Measurements from ENCODE around the gene MACROD2.

MACROD2 gene

DNA sequence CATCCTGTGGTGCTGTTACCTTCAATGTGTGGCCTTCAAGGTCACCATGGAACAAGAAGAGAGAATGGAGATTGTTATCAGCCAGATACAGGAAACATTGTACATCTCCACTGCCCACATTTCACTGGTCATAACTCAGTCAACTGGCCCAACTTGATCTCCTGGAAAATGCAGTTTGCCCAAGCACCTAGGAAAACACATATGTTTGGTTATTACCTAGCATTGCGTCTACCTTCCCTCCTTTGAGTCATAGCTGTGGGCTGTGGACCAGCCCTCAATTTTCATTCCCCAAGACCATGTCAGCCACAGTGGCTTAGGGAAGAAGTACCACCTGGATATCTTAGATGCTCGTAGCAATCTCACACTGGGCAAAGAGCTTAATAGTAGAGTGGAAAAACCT is 2064.5 kb downstream of the MACROD2 start:
- FAIRE-seq (no peak), DNase-seq (ENCODE audit: low spot score) (no peak)

DNA sequence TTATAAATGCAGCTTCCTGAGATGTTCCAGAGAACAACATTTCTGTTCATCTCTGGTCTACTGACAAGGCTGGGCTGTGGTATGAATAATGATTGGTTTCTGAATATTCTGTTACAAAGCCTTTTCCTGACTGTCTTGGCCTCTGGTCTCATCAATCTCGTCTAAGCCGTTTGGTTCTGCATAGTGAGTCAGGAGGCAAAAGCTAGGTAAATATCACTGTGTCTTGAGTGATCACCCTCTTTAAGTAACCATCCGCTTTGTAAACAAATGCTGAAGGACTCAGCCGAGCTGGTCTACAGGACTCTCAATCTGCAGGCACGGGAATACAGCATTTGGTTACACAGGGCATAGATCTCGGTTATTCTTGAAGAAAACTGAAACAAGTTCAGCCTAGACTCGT is 2066.0 kb downstream of the MACROD2 start:
- no peak for FAIRE-seq

DNA sequence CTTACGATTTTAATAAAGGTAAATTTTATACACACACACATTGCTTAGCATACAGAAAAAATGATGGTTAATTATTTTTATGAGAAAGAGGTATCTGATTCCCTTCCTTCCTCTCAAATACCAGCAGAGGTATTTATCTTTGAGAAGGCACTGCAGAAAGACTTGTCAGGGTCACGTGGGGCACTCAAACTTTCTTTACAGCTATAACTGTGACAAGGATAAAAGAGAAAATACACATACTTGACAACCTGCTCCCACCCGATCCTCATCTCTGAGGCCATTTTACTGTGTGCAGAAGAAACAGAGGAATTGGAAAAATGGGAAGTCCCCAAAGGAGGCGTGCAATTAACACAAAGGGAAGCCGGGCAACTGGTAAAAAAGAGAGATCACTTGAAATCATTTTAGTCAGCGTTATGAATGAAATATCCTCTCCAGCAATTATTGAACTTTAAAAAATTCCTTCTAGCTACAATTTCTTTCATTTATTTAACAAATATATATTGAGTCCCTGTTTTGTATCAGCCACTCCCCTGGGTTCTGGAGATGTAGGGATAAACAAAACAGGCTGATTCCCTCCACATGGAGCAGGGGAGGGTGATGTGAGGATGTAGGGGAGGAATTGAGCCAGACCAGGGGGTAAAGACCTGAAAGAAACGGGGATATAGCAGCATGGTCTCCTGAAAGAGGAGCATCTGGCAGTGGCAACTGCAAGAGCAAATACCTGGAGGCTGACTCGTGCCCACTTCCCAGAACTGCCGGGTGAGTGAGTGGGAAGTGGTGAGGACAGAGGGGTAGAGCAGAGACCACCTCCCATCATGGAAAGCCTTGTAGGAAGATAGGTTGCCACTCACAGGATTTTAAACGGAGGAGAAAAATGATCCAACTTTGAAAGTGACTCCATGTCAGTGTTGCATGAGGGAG is 2067.6 kb downstream of the MACROD2 start:
- no peak for DNase-seq (ENCODE audit: low spot score)
- no peak for FAIRE-seq

More for the DNA sequence above, 2066.0 kb downstream of the MACROD2 start:
- DNase-seq (ENCODE audit: low spot score) = no peak

DNA sequence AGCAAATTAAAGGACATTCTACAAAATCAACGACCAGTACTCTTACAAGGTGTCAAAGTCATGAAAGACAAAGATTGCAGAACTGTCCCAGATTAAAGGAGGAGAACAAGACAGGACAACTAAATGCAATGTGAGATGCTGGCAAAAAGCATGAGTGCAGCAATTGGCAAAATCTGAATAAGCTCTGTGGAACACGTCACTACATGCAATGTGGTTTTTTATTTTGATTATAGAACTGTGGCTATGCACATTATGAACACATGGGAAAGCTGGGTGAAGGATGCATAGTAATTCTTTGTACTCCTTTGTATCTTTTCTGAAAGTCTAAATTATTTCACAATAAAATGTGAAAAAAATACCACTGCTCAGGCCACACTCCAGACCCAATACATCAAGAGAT is 2068.6 kb downstream of the MACROD2 start:
- DNase-seq (ENCODE audit: low spot score) (no peak), FAIRE-seq (no peak)

DNA sequence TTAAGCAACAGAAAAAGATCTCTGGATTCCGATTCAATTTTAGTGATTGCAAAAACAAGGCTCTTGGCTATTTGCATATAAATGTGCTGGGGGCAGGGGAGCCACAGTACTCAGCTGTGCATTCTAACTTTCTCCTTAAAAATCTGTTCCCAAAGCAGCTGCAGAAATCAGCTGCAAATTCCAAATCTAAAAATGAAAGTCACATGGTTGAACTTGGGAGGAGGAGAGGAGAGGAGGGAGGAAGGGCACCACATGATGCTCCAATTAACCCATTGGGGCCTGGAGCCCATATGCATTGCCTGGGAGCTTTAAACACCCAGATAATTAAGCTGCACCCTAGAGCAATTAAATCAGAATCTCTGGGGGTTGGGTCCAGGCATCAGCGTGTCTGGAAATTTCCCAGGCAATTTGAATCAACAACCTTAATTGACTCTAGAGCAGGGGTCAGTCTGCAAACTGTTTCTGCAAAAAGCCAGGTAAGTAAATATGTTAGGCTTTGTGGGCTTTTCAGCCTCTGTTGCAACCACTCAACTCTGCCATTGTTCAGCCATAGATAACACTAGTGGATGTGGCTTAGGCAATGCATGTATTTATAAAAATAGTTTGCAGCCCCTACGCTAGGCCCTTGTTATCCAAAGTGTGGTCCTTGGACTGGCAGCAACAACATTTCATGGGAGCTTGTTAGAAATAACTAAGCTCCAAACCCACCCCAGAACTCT is 2069.8 kb downstream of the MACROD2 start:
- DNase-seq (ENCODE audit: low spot score) = no peak
- FAIRE-seq = no peak

DNA sequence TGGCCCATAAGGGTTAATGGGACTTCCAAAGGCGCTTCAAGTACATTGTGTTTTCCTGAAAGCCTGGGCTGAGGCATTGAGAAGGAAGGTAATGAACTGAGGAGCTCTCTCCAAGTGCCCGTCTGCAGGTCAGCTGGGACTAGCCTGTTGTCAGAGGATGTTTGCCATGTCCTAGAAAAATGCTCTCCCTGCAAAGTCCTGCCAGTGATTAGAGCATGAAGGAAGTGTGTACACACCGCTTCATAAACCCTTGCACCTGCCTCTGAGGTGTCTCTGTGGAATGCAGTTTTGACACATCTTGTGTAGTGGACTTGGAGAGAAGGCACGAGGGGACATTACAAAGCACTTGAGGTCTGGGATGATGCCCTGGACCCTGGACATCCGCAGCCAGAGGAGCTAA is 2071.3 kb downstream of the MACROD2 start:
- DNase-seq (ENCODE audit: low spot score) = no peak
- no peak for FAIRE-seq

DNA sequence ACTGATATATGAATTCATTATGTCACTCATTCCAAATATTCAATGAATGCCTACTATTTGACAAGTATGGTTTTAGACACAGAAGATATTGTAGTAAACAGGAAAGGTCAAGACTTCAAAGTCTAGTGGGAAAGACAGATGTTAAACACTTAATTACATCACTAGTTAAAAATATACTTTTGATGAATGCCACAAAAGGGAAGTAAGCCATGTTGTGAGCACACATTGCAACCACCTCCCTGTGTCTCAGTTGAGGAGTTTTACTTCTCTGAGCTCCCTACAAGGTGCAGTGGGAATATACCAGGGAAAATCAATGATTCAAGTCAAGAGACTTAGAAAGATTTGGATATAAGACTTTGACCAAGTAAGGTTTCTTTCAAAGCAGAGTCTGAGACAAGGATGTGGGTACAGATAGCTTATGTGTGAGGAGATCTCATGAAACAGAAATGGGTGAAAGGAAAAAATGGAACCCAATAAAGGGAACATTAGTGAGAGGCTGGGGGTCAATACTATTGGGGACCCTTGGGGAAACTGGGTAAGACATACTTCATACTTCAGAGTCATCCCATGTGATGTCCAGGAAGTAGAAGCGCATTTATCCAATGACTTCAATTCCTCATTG is 2074.2 kb downstream of the MACROD2 start:
- no peak for DNase-seq (ENCODE audit: low spot score)
- no peak for FAIRE-seq

DNA sequence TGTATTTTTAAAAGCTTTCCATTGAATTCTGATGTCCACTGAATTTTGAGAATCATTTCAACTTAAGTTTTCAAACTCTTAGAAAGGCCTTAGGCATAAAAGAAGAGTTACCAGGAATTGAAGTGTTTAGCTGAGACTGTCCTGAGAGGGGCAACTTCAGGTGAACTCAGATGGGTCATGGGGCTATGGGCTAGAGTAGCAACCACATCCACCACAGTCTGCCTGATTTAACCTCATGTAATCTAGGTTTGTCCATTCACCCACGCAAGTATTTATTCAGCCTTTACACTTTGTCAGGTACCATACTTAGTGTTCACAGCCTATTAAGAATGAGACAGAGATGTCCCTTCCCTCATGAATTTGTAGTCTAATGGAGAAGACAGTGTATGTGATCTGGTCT is 2076.9 kb downstream of the MACROD2 start:
- DNase-seq (ENCODE audit: low spot score) (no peak), FAIRE-seq (no peak)

DNA sequence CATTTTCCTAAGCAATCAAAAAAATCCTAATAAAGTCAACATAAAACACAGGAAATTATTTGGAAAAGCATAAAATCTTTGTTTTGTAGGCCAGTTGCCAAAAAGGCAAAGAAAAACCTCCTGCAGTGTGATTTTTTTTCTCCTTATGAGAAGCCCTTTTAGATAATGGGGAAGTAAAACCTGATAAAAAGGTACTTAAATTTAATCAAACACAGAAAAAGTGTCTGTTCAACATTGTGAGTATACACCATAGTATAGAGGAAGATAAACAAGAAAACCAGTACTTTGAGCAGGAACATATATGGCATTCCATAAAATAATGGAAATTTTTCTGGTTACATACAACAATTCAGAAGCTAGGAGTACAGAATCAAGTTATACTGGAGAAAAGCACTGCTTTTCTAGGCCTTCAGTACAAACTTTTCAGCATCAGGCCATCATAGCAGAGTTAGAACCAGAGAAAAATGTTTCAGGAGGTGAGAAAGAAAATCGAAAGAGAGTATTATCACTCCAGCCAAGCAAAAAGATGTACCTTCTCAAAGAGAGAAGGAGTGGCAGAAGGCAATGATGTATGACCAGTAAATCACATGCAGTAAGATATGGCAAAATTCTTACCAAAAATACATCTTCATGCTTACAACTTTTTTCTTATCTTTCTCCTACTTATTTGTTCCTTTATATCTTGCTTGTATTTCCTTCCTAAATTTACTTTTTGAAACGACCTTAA is 2083.0 kb downstream of the MACROD2 start:
- no peak for DNase-seq (ENCODE audit: low spot score)
- FAIRE-seq = no peak

DNA sequence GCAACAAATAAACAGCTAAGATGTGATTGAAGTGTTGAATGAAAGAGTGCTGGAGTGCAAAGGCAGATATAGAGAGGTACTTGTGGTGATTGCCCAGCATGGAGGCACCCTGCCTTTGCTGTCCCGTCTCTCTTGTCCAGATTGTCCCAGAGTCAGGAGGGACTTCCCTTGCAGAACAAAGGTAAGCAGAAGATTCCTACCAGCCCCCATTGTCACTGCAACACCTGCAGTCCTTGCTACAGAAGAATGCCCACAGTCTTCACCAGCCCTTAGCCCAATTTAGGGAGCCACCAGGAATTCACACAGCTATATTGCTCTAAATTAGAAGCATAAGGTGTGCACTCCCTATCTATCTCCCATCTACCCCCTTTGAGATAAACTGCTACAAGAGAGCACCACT is 2086.1 kb downstream of the MACROD2 start:
- FAIRE-seq (no peak), DNase-seq (ENCODE audit: low spot score) (no peak)

DNA sequence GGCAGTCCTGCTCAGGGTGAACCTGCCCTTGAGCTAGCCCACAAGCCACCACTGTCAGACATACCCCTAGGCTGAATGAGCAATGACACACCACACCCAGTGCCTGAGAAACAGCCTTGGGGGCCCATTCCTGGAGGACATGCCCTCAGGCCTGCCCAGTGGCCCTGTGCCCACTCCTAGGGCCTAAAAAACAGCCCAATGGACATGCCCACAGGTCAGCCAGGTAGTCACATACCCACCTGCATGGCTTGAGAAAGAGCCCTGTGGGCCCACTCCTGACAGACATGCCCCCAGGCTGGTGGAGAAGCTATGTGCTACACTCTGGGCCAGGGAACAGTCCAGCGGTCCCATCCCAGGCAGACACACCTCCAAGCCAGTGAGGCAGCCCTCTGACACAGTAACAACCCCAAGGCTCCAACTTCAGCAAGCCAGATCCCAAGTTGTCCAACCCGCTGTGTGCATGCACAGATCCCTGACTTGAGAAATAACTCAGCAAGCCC is 2086.8 kb downstream of the MACROD2 start:
- FAIRE-seq (no peak), DNase-seq (ENCODE audit: low spot score) (no peak)

DNA sequence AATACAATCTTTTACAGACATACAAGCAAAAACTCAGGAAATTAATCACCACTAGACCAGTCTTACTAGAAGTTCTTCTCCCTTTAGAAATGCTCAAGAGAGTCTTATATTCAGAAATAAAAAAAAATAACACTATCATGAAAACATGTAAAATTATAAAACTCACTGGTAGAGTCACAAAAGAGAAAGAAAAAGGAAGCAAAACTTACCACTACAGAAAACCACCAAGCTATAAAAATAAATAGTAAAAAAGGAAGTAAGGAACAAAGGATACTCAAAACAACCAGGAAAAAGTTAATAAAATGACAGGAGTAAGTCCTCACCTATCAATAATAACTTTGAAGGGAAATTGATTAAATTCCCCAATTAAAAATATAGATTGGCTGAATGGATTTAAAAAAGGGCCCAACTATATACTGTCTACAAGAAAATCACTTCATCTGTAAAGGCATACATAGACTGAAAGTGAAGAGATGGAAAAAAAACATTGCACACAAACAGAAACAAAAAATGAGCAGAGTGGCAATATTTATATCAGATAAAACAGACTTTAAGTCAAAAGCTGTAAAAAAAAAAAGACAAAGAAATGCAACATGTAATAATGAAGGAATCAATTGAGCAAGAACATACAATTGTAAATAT is 2088.4 kb downstream of the MACROD2 start:
- FAIRE-seq = no peak
- no peak for DNase-seq (ENCODE audit: low spot score)

DNA sequence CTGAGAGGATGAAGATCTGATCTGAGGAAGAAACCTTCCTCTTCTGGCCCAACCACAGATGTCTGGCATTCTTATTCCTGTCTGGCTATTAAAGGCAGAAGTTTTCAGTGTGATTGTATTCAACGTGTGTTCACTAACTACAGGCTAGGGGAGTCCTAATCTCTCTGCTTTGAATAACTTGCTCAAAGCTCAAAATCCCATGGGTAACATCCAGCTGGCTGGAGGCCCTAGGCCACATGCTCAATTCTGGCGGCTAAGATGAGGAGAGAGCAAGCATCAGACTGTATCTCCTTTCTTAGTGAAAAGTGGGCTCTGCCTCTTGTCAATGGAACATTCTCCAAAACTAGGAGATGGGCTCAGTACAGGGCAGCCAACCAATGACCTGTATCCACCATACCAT is 2099.9 kb downstream of the MACROD2 start:
- FAIRE-seq (no peak), DNase-seq (ENCODE audit: low spot score) (no peak)

DNA sequence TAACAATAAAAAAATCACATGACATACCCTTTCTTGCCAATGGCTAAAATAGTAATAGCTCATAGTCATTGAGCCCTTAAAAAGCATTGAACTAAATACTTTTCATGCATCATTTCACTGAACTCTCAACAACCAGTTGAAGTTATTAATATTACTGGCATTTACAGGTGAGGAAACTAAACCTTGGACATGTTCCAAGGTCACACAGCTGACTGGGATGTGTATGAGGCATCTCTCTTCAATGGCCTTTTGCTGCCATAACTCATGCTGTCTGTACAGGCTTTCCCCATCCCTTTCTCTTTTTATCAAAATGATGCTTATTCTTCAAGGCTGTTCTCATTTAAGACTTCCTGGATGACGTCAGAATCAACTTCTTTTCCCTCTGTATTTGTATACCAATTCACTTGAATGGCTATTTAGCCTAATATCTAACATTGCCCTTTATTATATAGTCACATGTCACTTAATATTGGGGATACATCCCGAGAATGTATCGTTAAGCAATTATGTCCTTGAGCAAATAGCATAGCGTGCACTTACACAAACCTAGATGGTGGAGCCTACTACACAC is 2101.5 kb downstream of the MACROD2 start:
- no peak for FAIRE-seq
- no peak for DNase-seq (ENCODE audit: low spot score)

DNA sequence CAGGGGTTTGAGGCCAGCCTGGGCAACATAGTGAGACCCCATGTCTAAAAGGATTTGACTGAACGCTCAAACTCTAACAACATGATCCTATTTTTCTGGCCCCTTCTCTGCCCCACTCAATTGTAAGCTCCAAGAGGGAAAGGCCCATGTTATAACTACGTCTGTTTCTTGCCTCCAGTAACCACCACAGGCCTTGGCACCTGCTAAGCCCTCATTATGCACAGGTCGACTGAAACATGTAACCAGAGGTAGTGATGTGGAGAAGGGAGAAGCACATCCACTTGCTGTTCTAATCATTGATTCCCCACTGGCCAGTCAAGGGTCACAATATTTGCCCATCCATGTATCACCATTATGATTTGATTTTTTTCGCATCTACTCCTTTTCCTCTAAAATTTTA is 2102.5 kb downstream of the MACROD2 start:
- FAIRE-seq (no peak), DNase-seq (ENCODE audit: low spot score) (no peak)

DNA sequence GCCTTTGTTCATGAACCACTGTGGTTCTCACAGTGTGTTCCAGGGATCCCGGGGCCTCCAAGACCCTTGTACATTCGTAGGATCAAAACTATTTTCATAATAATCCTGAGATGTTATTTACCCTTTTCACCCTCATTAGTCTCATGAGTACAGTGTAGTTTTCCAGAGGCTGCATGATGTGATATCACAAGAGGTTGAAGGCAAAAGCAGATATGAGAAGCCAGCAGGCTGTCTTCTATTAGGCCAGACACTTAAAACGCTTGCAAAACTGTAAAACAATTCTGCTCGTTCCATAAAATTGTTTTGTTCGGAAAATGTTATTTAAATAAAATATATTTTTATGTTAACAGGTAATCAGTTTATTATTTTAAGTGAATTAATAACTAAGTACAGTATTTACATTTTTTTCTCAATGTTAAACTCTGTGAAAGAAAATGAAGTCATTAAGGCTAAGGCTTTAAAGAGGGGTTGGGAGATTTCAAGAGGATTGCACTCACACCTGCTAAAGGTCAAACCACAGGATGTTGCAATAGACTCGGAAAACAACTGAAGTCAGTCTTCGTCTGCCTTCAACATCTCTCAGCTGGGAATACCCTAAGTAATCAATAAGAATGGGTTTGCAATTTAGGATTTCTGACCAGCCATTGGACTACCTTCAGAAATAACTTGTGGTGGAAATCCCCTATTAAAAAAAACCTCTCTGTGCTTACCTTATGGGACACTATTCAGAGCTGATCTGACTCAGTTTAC is 2103.7 kb downstream of the MACROD2 start:
- DNase-seq (ENCODE audit: low spot score) (peak; percentile 13), FAIRE-seq (no peak)

DNA sequence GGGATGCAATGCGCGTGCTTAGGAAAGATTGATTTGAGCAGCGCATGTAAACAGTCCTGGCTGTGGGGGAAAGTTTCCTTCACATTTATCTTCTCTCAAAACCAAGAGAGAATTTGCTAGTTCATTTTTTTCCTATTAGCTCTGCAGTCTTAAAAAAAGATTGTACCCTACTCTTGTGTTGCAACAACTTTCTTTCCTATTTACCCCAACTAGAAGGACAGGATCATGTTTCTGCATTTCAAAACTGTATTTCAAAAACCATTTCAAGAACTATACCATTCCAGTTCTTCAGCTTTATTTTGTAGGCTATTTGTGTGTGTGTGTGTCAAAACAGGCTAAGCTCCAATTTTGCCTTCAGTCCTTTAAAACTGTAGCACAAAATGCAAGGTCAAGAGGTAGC is 2104.8 kb downstream of the MACROD2 start:
- DNase-seq (ENCODE audit: low spot score) = no peak
- FAIRE-seq = no peak

DNA sequence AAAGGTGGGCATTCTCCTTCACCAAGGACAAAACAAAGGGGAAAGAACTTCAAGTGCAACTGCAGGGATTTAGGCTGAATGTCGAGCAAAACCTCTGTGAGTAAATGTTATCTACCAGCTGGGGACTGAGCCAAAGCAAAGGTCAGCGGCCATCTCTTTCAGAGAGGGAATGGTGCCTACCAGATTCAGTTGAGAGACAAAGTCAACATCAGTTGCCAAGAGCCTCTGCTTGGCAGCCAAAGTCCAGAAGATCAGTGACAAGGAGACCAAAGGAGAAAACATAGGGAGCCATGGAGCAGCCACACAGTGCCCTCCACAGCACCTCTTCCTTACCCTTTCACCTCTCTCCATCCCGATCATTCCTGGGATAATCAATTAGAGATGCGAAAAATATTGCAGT is 2105.5 kb downstream of the MACROD2 start:
- no peak for FAIRE-seq
- no peak for DNase-seq (ENCODE audit: low spot score)
